ENCODE results near the gene TMEM213.

Gene TMEM213

GRCh38 chr7:138842111-138842510, 44.3 kb downstream of the TMEM213 start:
- no peak for DNase-seq (ENCODE audit: low read depth, low spot score)

- DNase-seq (ENCODE audit: low read depth, low spot score), result no peak
Measured at GRCh38 chr7:138843632-138844580, 46.1 kb downstream of the TMEM213 start.

GRCh38 chr7:138845711-138846110, 47.9 kb downstream of the TMEM213 start:
- DNase-seq (ENCODE audit: low read depth, low spot score), result no peak

- no peak for DNase-seq (ENCODE audit: low read depth, low spot score)
Measured at GRCh38 chr7:138848056-138848980, 50.5 kb downstream of the TMEM213 start.

GRCh38 chr7:138849701-138850100, 51.9 kb downstream of the TMEM213 start:
- DNase-seq (ENCODE audit: low read depth, low spot score), result no peak

GRCh38 chr7:138852469-138852868, 54.7 kb downstream of the TMEM213 start:
- DNase-seq (ENCODE audit: low read depth, low spot score), result no peak

- DNase-seq (ENCODE audit: low read depth, low spot score), result no peak
Measured at GRCh38 chr7:138853448-138853847, 55.7 kb downstream of the TMEM213 start.

GRCh38 chr7:138854115-138854645, 56.4 kb downstream of the TMEM213 start:
- DNase-seq (ENCODE audit: low read depth, low spot score), result no peak

- no peak for DNase-seq (ENCODE audit: low read depth, low spot score)
Measured at GRCh38 chr7:138857728-138858127, 59.9 kb downstream of the TMEM213 start.

- no peak for DNase-seq (ENCODE audit: low read depth, low spot score)
Measured at GRCh38 chr7:138861051-138861450, 63.3 kb downstream of the TMEM213 start.

- DNase-seq (ENCODE audit: low read depth, low spot score), result no peak
Measured at GRCh38 chr7:138863931-138864330, 66.1 kb downstream of the TMEM213 start.

- DNase-seq (ENCODE audit: low read depth, low spot score), result no peak
Measured at GRCh38 chr7:138864667-138865066, 66.9 kb downstream of the TMEM213 start.

- DNase-seq (ENCODE audit: low read depth, low spot score), result no peak
Measured at GRCh38 chr7:138865843-138866242, 68.0 kb downstream of the TMEM213 start.

GRCh38 chr7:138866353-138866752, 68.6 kb downstream of the TMEM213 start:
- no peak for DNase-seq (ENCODE audit: low read depth, low spot score)

- no peak for DNase-seq (ENCODE audit: low read depth, low spot score)
Measured at GRCh38 chr7:138867744-138868143, 70.0 kb downstream of the TMEM213 start.

GRCh38 chr7:138868711-138869110, 70.9 kb downstream of the TMEM213 start:
- no peak for DNase-seq (ENCODE audit: low read depth, low spot score)

- no peak for DNase-seq (ENCODE audit: low read depth, low spot score)
Measured at GRCh38 chr7:138869353-138869752, 71.6 kb downstream of the TMEM213 start.

- no peak for DNase-seq (ENCODE audit: low read depth, low spot score)
Measured at GRCh38 chr7:138871065-138871813, 73.4 kb downstream of the TMEM213 start.

GRCh38 chr7:138871814-138872090, 74.0 kb downstream of the TMEM213 start:
- no peak for DNase-seq (ENCODE audit: low read depth, low spot score)

GRCh38 chr7:138872576-138872975, 74.8 kb downstream of the TMEM213 start:
- no peak for DNase-seq (ENCODE audit: low read depth, low spot score)

- DNase-seq (ENCODE audit: low read depth, low spot score), result no peak
Measured at GRCh38 chr7:138873220-138873892, 75.6 kb downstream of the TMEM213 start.

Data from activated CD4-positive, CD25-positive, alpha-beta regulatory T cell treated with anti-CD3 and anti-CD28 coated beads, Interleukin-2, amount 50 U/mL, for 16 hours (primary cell).